Non-pigmented ciliary epithelial cell (primary cell): Measurements from ENCODE around the gene RGS14.
"Not testable (repeated sequence)": the region's sequence is repeated elsewhere in the genome, so short reads cannot be mapped to it uniquely, and the experiment has no call there.

ENCODE experiments used
- DNase-seq: peaks from one replicate; pipeline ENCODE4 v3.0.0-alpha.2; 2010; ENCODE audit warnings: low read depth

The RGS14 gene

DNA sequence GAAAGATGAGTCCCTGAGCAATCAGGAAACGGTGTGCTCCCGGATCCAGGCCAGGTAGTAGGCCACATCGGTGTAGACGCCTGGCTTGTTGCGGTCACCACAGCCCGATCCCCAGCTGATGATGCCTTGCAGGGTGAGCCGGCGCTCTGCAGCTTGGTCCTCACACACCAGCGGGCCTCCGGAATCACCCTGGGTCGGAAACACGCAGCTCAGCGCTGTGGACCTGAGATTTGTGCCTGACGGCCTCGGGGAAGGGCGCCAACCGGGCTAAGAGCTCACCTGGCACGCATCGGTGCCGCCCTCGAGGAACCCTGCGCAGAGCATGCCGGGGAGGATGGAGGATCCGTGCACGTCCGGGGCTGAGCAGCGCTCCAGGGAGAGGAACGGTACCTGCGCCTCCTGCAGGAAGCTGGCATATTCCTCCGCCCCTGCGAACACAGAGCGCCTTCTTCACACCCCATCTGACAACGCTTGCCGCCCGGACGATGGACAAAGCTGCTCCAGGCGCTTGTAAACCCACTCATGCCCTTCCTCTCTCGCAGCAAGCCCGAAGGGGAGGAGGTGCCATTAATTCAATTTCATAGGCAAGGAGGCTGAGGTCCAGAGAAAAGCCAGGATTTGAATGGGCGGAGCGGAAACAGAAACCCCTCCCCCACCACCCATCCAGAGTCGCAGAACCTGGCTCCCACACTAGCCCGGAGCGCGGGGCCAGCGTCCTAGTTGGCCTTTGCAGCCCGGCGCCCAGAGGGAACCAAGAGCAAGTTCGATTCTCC lies 44.7 kb downstream of the RGS14 start:
- no peak for DNase-seq

DNA sequence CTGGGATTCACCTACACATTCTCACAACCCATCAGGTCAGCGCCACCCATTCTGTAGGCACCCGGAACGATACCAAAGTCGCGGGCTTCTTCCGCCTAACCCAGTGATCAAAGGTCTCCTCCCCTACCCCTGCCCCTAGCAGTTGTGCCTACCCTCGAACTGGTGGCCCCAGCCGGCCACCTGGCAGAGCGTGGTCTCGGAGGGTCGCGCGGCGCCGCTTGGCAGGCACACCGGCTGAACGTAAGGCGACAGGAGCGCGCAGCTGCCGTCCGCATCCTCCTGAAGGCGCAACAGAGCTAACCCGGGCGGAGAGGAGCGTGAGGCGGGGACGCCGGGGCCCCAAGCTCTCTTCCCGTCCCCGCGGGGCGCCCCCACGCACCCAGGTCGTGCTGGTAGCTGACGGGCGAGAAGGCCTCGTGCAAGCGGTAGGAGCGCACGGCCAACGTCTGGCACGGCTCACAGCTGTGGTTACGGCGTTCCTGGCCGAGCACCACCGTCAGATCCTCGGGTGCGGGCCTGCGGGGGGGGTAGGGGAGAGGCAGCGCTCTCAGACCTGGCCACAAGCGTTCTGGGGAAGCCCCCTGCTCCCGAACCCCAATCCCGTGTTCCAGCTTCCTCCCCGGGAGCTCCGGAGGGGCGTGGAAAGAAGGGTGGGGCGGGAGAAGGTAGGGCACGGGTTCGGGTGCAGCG lies 45.5 kb downstream of the RGS14 start:
- no peak for DNase-seq

DNA sequence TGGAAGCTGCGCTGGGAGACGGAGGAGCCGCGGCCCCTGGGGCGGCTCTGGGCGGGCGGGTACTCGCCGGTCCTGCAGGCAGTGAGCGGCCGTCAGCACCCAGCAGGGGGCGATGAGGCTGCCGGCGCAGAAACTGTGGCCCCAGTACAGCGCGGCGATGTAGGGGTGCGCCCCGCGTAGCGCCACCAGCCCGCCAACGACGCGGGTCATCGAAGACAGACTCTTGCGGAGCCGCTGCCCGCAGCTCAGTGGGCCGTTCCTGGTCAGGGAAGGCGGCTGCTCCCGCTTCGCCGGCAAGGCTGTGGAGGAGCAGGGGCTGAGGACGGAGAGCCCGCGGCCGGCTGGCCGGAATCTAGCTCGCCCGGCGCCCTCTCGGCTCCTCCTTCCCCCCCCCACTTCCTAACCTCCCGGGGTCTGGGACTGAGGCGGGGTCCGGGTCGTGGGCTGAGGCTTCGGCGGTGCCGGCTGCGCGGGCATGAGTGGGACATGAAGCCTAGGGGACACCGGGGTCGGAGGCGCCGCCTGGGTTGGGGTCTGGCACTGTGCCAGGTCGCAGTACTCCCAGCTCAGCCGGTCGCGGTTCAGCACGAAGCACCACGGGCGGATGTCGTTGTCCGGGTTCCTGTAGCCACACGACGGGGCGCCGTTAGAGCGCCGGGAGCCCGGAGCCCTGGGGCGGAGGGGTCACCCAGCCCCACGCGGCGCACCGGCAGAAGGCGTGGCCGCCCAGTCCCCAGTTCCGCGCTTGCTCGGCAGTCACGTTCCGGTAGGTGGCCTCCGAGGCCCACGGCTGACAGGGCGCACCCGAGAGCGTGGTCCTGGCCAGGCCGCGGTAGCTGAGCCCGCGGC lies 46.3 kb downstream of the RGS14 start:
- no peak for DNase-seq

DNA sequence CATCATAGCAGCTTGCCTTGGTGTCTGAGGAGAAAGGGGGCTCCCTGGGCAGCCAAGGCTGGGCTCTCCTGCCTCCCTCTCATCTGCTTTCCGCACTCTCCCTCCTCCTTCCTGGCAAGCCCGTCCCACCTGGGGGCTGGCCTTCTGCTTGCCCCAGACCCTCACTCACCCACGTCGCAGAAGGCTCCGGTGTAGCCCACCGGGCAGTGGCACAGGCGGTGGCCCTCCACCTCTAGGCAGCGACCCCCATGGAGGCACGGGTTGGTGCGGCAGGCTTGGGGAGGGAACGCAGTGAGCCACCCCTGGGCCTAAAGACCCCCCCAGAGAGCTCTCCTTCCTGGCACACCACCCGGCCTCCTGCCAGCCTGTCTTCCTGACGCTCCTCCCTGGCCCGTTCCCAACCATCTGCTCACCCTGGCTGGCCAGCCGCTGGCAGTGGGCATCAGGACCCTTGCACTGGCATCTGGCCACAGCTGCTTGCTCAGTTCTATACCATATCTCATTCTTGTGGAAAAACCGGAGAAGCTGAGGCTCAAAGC lies 47.0 kb downstream of the RGS14 start:
- no peak for DNase-seq

DNA sequence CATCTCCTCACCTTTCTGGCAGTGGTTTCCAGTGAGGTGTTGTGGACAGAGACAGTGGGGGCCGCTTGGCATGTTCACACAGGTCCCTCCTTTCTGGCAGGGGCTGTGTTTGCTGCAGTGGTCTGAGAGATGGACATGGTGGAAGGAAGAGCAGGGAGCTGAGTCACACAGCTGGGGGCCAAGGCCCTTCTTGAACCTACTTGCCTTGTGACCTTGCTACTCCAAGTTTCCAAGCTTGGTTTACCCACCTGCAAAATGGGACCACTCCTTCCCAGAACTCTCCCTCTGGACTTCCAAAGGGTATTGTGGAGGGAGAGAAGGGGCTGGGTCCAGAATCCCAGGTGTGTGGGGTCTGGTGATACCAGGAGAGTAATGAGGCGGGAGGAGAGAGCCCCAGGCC lies 47.6 kb downstream of the RGS14 start:
- DNase-seq, result no peak

DNA sequence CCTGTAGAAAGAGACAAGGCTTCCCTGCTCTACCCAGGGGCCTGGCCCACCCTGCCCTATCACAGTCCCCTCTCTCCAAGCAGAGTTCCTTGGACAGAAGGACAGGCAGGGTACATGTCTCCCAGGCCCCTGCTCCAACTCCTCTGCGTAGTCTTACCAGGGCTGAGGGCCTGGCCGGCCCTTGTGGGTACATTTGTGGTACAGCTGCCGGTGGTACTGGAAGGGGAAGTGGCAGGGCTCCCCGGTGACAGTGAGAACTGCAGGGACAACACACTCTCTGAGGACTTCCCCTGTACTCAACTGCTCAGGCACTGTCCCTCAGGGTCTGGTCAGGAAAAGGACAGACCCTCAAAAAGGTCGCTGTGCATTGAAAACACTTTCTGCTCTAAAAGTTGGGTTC lies 48.1 kb downstream of the RGS14 start:
- DNase-seq, result no peak

DNA sequence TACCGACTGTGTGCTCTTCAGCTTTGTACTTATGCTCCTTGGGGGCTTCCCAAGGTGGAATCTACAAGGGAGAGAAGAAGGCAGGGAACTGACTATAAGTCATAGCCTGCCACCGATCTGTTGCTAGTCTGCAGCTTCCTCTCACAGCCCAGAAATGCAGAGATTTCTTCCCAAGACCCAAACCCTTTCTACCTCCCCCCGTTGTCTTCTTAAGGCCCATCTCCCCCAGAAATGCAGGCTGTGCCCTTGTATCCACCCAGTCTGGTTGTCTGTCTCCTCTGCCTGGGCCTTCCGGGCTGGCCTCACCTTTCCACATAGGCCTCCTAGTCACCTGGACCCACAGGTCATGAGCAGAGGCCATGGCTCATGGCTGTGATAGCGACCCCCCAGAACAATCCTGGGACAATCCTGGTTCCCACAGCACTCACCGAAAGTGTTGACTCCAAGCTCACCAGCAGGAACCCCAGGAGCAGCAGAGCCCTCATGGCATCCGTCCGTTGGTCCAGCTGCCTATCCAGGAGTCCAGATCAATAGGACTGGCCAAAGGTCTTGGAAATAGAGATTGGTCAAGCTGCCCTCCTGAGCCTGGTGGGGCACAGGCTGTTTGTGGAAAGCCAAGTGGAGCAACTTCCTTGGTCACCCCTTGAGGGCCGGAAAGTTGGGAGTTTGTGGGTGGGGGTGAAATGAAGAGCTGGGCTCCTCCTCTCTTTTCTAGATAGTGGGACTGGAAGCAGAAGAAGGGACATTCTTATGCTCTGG lies 51.5 kb downstream of the RGS14 start, which contains the start of gene F12:
TSS of gene F12 (minus strand) at position 522 of the 759 bp plus-strand sequence. CDS start at position 485, 37 bp downstream.
- no peak for DNase-seq

DNA sequence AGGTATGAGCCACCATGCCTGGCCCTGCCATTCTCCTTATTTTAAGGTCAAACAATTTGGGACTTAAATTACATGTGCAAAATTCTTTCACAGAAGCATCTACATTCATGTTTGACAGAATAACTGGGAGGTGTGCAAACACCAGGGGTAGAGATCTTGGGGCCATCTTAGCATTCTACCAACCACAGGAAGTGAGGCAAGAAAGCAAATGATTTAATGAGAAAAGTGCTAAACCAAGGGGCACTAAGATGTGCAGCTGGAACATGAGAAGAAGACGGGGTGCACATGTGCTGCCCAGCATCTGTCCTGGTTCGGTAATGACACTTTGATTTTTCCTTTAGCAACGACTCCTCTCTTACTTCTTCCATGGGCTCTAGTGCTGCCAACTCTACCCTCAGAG lies 52.9 kb downstream of the RGS14 start:
- DNase-seq, result no peak

DNA sequence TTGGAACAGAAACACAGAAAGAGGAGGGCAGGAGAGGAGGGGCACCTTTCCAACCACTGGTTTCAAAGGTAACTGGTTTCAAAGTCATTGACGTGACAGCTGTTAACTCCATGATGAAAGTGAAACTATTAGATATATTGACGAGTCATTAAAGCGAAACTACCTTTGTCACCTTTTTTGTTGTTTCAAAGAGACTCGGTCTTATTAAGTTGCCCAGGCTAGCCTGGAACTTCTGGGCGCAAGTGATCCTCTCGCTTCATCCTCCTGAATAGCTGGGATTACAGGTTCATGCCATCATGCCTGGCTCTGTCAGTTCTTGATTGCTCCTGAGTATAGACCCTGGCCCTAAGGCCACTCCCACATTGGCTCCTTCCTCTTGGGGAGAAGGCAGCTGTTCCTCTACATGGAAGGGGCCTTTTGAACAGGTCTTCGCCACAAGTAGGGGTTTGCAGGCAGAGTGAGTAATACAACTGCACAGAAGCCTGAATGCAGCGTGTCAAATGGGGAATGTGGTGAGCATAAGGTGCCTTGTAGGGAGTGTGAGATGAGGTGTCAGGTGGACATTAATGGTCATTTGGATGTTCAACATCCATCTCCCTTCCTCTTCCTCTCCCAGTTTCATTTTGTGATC lies 55.0 kb downstream of the RGS14 start:
- DNase-seq, result no peak

DNA sequence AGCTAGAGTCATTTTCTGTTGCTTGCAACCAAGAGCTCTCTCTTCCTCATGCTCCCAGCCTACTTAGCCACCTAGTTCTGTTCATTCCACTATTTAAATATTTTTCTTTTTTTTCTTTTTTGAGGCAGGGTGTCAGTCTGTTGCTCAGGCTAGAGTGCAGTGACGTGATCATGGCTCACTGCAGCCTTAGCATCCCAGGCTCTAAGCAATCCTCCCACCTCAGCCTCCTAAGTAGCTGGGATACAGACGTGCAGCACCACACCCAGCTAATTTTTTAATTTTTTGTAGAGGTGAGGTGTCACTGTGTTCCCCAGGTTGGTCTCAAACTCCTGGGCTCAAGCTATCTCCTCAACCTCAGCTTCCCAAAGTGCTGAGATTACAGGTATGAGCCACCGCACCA lies 56.8 kb downstream of the RGS14 start:
- no peak for DNase-seq

DNA sequence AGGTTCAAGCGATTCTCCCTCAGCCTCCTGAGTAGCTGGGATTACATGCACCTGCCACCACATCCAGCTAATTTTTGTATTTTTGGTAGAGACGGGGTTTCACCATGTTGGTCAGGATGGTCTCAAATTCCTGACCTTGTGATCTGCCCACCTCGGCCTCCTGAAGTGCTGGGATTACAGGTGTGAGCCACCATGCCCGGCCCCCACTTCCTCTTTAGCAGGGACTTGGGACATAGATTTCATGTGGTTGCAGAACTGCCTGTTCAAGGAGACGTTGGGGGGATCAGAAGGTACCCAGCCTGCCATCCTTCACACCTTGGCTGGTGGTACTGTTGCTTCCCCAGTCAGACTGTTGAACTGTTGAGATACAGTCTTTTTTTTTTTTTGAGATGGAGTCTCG lies 59.4 kb downstream of the RGS14 start:
- not testable (repeated sequence) for DNase-seq

DNA sequence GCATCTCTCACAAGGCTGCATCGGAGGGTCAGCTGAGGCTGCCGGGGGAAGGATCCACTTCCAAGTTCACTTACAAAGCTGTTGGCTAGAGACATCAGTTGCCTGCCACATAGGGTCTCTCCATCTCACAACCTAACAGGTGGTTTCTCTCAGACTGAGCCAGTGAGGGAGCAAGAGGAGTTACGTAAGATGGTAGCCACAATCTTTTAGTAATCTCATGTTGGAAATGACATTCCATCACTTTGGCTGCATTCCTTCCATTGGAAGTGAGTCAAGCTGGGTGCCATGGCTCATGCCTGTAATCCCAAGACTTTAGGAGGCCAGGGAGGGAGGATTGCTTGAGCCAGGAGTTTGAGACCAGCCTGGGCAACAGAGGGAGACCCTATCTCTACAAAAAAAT lies 61.3 kb downstream of the RGS14 start:
- DNase-seq, result peak; percentile 34

DNA sequence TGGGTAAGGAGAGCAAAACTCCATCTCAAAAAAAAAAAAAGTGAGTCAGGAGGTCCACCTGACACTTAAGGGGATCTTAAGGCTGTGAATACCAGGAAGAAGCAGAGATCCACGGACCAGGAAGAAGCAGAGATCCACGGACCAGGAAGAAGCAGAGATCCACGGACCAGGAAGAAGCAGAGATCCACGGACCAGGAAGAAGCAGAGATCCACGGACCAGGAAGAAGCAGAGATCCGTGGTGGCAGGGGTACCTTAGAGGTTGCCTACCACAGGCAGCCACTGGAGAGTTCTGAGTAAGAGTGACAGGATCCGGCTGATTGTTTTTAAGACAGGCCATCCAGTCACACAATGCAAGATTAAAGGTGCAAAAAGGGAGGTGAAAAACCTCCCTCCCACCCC lies 62.7 kb downstream of the RGS14 start:
- not testable (repeated sequence) for DNase-seq

DNA sequence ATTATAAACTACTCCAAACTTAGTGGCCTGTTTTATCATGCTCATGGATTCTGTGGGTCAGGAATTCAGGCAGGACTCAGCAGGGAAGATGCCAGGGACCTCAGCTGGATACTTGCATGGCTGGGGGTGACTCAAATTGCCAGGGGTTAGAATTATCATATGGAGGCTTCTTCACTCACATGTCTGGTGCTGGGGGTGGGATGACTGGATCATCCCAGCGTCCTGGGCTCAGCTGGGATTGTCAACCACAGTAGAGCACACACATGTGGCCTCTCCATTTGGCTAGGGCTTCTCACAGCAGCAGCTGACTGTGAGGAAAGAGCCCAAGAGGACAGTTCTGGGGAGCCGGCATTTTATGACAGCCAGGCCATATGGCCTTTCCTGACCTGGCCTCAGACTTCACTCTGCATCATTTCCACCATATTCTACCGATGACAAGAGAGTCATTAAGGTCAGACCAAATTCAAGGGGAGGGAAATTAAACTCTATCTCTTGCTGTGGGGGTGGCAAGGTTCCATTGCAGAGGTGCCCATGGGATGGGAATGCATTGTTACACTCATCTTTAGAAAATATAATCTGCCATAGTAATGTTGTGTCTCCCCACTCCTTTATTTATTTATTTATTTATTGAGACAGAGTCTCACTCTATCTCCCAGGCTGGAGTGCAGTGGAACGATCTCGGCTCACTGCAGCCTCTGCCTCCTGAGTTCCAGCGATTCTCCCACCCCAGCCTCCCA lies 63.5 kb downstream of the RGS14 start:
- DNase-seq, result no peak
